LNCaP clone FGC (cell line): ENCODE results near the gene POMT1.

Experiments
- DNase-seq: peaks from one replicate; pipeline ENCODE4 v3.0.0-alpha.2; 2011; ENCODE audit warnings: low read depth
- H3K4me3 ChIP-seq: 2 replicates; pipeline ENCODE4 v1.5.1; 2011; ENCODE audit warnings: mild to moderate bottlenecking, low read depth, low read length, control low read depth
- TF ChIP-seq, protein P1 (sequence below): IDR thresholded peaks from 2 replicates; pipeline ENCODE4 v1.5.1; 2012; ENCODE audit warnings: mild to moderate bottlenecking; ENCODE audit not compliant: control insufficient read depth, insufficient read depth; ENCODE audit errors: extremely low read depth

Gene POMT1

GRCh38 chr9:131530546-131530919 lies 27.8 kb downstream of the POMT1 start:
- TF ChIP-seq, protein P1, sequence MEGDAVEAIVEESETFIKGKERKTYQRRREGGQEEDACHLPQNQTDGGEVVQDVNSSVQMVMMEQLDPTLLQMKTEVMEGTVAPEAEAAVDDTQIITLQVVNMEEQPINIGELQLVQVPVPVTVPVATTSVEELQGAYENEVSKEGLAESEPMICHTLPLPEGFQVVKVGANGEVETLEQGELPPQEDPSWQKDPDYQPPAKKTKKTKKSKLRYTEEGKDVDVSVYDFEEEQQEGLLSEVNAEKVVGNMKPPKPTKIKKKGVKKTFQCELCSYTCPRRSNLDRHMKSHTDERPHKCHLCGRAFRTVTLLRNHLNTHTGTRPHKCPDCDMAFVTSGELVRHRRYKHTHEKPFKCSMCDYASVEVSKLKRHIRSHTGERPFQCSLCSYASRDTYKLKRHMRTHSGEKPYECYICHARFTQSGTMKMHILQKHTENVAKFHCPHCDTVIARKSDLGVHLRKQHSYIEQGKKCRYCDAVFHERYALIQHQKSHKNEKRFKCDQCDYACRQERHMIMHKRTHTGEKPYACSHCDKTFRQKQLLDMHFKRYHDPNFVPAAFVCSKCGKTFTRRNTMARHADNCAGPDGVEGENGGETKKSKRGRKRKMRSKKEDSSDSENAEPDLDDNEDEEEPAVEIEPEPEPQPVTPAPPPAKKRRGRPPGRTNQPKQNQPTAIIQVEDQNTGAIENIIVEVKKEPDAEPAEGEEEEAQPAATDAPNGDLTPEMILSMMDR = no peak
- H3K4me3 ChIP-seq = peak overlapping the region; percentile 76
- DNase-seq = peak; percentile 15

DNA sequence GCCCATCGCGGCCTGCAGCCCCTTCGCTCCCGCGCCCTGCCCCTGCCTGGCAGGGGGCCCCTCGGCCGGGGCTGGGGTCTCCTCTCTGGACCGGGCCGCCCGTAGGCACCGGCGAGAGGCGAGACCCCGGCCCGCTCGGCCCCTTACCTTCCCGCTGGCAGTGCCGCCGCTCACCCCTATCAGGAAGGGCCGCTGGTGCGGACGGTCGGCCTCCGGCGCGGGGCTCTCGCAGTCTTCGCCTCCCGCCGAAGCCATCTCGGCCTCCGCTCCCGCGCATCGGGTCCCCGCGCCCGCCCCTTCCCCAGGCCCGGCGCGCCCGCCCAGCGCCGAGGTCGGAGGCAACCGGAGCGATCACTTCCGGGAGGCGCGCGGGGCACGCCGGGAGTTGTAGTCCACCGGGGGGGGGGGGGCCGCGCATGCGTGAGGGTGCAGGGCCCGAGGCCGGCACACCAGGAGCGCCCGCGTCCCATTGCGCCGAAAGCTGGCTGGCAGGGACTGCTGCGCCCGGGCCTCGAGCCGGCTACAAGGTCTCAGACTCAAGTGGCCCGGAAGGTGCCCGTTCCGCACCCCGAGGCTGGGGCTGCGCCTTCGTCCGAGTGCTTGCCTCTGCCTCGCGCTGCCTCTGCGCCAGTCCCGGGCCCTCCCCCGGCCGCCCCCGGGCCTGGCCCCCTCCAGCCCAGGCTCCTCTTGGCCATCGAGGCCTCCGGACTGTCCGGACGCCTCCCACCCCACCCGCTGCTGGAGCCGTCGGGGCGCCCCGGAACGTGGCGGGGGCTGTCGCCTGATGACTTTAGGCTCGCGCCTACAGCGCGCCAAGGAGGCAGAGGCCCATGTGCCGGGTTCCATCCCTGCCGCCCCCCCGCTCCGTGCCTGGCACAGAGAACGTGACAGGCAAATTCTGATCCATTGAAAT lies 28.5 kb downstream of the POMT1 start, which contains the start of gene UCK1:
UCK1 (minus strand) TSS at position 344 of the 913 bp plus-strand sequence; CDS start at position 255, 89 bp downstream.
- peak within 1 kb of the TSS; percentile 76 for H3K4me3 ChIP-seq
- DNase-seq = peak; percentile 35

DNA sequence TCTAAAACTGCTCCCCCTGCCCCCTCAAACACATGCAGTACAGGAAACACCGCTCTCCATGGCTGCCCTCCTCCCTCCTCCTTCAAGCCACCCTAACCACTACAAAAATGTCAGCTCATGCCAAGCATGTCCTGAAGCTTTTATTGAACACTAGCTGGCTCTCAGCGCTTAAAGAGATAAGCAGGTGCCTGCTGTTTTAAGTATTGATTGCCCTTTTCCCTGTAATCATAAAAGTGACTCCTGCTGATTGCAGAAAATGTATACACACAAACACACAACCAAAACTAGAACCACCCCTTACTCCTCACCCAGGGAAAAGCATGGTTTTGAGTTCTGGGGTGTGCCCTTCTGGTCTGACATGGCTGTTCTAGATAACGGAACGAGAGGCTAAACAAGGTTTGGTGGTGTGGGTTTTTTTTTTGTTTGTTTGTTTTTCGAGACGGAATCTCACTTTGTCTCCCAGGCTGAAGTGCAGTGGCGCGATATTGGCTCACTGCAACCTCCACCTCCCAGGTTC lies 32.1 kb downstream of the POMT1 start:
- DNase-seq = no peak
- TF ChIP-seq, protein P1 = no peak
- no peak overlapping the region for H3K4me3 ChIP-seq

More for the DNA sequence above, 28.5 kb downstream of the POMT1 start, which contains the start of gene UCK1:
- TF ChIP-seq, protein P1 = no peak

- H3K4me3 ChIP-seq = no peak overlapping the region
- TF ChIP-seq, protein P1 = no peak
- no peak for DNase-seq
Measured at GRCh38 chr9:131537946-131538345, 35.2 kb downstream of the POMT1 start.

DNA sequence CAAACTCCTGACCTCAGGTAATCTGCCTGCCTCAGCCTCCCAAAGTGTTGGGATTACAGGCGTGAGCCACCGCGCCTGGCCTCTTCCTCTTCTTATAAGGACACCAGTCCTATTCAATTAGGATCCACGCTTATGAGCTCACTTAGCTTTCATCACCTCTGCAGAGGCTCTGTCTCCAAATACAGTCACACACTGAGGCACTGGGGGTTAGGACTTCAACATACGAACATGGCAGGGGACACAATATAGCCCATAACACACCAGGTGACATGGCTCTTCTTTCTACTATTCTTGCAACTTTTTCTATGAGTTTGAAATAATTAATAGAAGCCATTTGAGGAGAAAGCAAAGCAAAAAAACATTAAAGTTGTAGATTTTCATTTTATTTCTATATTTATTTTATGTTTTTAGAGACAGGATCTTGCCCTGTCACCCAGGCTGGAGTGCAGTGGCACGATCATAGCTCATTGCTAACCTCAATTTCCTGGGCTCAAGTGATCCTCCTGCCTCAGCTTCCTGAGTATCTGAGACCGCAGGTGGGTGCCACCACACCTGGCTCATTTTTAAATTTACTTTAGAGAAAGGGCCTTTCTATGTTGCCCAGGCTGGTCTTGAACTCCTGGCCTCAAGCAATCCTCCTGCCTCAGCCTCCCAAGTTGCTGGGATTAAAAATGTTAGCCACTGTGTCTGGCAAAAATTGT lies 36.7 kb downstream of the POMT1 start:
- H3K4me3 ChIP-seq = no peak overlapping the region
- DNase-seq = no peak
- TF ChIP-seq, protein P1 = no peak

- no peak for DNase-seq
- TF ChIP-seq, protein P1 = no peak
- H3K4me3 ChIP-seq = no peak overlapping the region
Measured at GRCh38 chr9:131543141-131543540, 40.4 kb downstream of the POMT1 start.
